Measurements from ENCODE around the gene MCCC1.
"Not testable (repeated sequence)": the region's sequence is repeated elsewhere in the genome, so short reads cannot be mapped to it uniquely, and the experiment has no call there.

MCCC1 gene

GRCh38 chr3:183069086-183069485 is 30.2 kb downstream of the MCCC1 start:
- no peaks in the 10 kb centered on the region for H3K27me3 ChIP-seq (replicated peaks in 2 of 5; ENCODE audit: control insufficient read depth in 4 of 5, insufficient read depth in 5 of 5, low read length in 4 of 5)
- no peak overlapping the region for H3K4me3 ChIP-seq (ENCODE audit: control insufficient read depth in 1 of 7, extremely low read depth in 1 of 7, insufficient read depth in 4 of 7, low read depth in 2 of 7, low read length in 6 of 7)
- POLR2A ChIA-PET: interaction anchor here (0.7 kb wide), 1 partner anchor 35 kb away, joined by 4 read pairs; no protein-coding TSS in a partner anchor
- peaks cover 13 to 68% (median 29%) of the 10 kb centered on the region in 4 experiments for H3K36me3 ChIP-seq (ENCODE audit: control insufficient read depth in 4 of 4, insufficient read depth in 4 of 4, low read length in 3 of 4)
- peaks cover 0 to 12% (median 2%) of the 10 kb centered on the region in 5 experiments for H3K9me3 ChIP-seq (ENCODE audit: control extremely low read depth in 1 of 5, control insufficient read depth in 4 of 5, insufficient read depth in 2 of 5, low read depth in 1 of 5, low read length in 4 of 5)
- CTCF ChIA-PET: interaction anchor here (0.7 to 1.0 kb wide), 2 partner anchors 16 to 119 kb away, joined by 3 to 5 read pairs; no protein-coding TSS in a partner anchor
- no peak overlapping the region for H3K27ac ChIP-seq (ENCODE audit: insufficient read depth in 1 of 2, low read depth in 1 of 2, low read length in 2 of 2, poor library complexity in 1 of 2, severe bottlenecking in 2 of 2)
- no CpG with 5 or more reads among the region's 1 CpG for WGBS (ENCODE audit: insufficient coverage)
- peaks cover 2 to 8% (median 5%) of the 10 kb centered on the region in 4 experiments for H3K4me1 ChIP-seq (ENCODE audit: control extremely low read depth in 1 of 4, control insufficient read depth in 4 of 4, insufficient read depth in 4 of 4, low read length in 3 of 4)
- DNase-seq: no peak

DNA sequence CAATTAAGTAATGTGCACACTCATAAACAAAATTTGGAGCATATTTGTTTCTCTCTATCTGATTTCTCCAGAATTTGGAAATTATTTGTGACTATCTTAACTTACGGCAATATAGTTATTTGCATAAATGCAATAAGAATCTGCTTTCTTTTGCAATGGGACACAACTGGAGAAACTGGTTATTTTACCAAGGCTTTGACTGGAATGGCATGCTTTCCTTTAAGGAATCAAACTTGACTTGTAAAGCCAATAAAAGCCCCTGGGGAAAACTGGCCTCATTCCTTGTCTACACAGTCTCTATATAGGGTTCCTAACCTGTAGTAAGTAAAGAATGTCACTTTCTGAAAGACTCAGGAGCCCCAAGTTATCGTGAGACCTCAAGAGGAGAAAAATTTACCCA is 32.4 kb downstream of the MCCC1 start:
- WGBS (ENCODE audit: insufficient coverage): 100% methylated on average over 1 of the region's 2 CpGs
- DNase-seq; CTCF ChIA-PET; H3K27ac ChIP-seq (ENCODE audit: insufficient read depth in 1 of 2, low read depth in 1 of 2, low read length in 2 of 2, poor library complexity in 1 of 2, severe bottlenecking in 2 of 2); H3K27me3 ChIP-seq (replicated peaks in 2 of 5; ENCODE audit: control insufficient read depth in 4 of 5, insufficient read depth in 5 of 5, low read length in 4 of 5); H3K4me1 ChIP-seq (ENCODE audit: control extremely low read depth in 1 of 4, control insufficient read depth in 4 of 4, insufficient read depth in 4 of 4, low read length in 3 of 4); H3K4me3 ChIP-seq (ENCODE audit: control insufficient read depth in 1 of 7, extremely low read depth in 1 of 7, insufficient read depth in 4 of 7, low read depth in 2 of 7, low read length in 6 of 7); POLR2A ChIA-PET: not testable (repeated sequence)
- H3K9me3 ChIP-seq (ENCODE audit: control extremely low read depth in 1 of 5, control insufficient read depth in 4 of 5, insufficient read depth in 2 of 5, low read depth in 1 of 5, low read length in 4 of 5): peaks cover 0 to 12% (median 2%) of the 10 kb centered on the region in 5 experiments
- peaks cover 13 to 74% (median 26%) of the 10 kb centered on the region in 4 experiments for H3K36me3 ChIP-seq (ENCODE audit: control insufficient read depth in 4 of 4, insufficient read depth in 4 of 4, low read length in 3 of 4)

GRCh38 chr3:183064475-183064874 is 34.8 kb downstream of the MCCC1 start:
- POLR2A ChIA-PET: no interaction called here
- CTCF ChIA-PET: no interaction called here
- Histone ChIP-seq H3K4me3 (ENCODE audit: control insufficient read depth in 1 of 7, extremely low read depth in 1 of 7, insufficient read depth in 4 of 7, low read depth in 2 of 7, low read length in 6 of 7) (no peak overlapping the region), H3K27ac (ENCODE audit: insufficient read depth in 1 of 2, low read depth in 1 of 2, low read length in 2 of 2, poor library complexity in 1 of 2, severe bottlenecking in 2 of 2) (no peak overlapping the region), H3K27me3 (replicated peaks in 2 of 5; ENCODE audit: control insufficient read depth in 4 of 5, insufficient read depth in 5 of 5, low read length in 4 of 5) (no peaks in the 10 kb centered on the region), H3K4me1 (ENCODE audit: control extremely low read depth in 1 of 4, control insufficient read depth in 4 of 4, insufficient read depth in 4 of 4, low read length in 3 of 4) (no peaks in the 10 kb centered on the region), H3K9me3 (ENCODE audit: control extremely low read depth in 1 of 5, control insufficient read depth in 4 of 5, insufficient read depth in 2 of 5, low read depth in 1 of 5, low read length in 4 of 5) (peaks cover 0 to 12% (median 2%) of the 10 kb centered on the region in 5 experiments), H3K36me3 (ENCODE audit: control insufficient read depth in 4 of 4, insufficient read depth in 4 of 4, low read length in 3 of 4) (peaks cover 6 to 59% (median 16%) of the 10 kb centered on the region in 4 experiments)
- WGBS (ENCODE audit: insufficient coverage): 95% methylated on average over 33 of the region's 36 CpGs
- DNase-seq: no peak

- ChIA-PET CTCF (interaction anchor here (1.0 kb wide), 1 partner anchor 71 kb away, joined by 3 read pairs; no protein-coding TSS in a partner anchor), POLR2A (no interaction called here)
- WGBS (ENCODE audit: insufficient coverage): 86% methylated on average over 5 of the region's 6 CpGs
Measured at GRCh38 chr3:183061391-183062172, 37.7 kb downstream of the MCCC1 start.

DNA sequence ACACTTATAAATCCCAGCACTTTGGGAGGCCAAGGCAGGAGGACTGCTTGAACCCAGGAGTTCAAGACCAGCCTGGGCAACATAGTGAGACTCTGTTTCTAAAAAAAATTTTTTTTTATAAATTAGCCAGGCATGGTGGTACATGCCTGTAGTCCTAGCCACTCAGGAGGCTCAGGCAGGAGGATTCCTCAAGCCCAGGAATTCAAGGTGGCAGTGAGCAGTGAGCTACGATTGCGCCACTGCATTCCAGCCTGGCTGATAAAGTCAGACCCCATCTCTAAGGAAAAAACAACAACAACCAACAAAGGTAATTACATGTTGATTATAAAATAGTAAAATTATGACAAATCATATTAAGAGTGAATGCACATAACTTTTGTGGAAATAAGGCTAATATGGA is 40.9 kb downstream of the MCCC1 start:
- no peaks in the 10 kb centered on the region for H3K27me3 ChIP-seq (replicated peaks in 2 of 5; ENCODE audit: control insufficient read depth in 4 of 5, insufficient read depth in 5 of 5, low read length in 4 of 5)
- no peaks in the 10 kb centered on the region for H3K4me1 ChIP-seq (ENCODE audit: control extremely low read depth in 1 of 4, control insufficient read depth in 4 of 4, insufficient read depth in 4 of 4, low read length in 3 of 4)
- H3K4me3 ChIP-seq (ENCODE audit: control insufficient read depth in 1 of 7, extremely low read depth in 1 of 7, insufficient read depth in 4 of 7, low read depth in 2 of 7, low read length in 6 of 7): no peak overlapping the region
- CTCF ChIA-PET: interaction anchor here (1.4 kb wide), 1 partner anchor 8 kb away, joined by 3 read pairs; no protein-coding TSS in a partner anchor
- H3K36me3 ChIP-seq (ENCODE audit: control insufficient read depth in 4 of 4, insufficient read depth in 4 of 4, low read length in 3 of 4): peaks cover 5 to 35% (median 14%) of the 10 kb centered on the region in 4 experiments
- no peak overlapping the region for H3K27ac ChIP-seq (ENCODE audit: insufficient read depth in 1 of 2, low read depth in 1 of 2, low read length in 2 of 2, poor library complexity in 1 of 2, severe bottlenecking in 2 of 2)
- DNase-seq: no peak
- POLR2A ChIA-PET: interaction anchor here (0.7 kb wide), 1 partner anchor 37 kb away, joined by 3 read pairs; no protein-coding TSS in a partner anchor
- WGBS (ENCODE audit: insufficient coverage): no CpG with 5 or more reads among the region's 2 CpGs
- no peaks in the 10 kb centered on the region for H3K9me3 ChIP-seq (ENCODE audit: control extremely low read depth in 1 of 5, control insufficient read depth in 4 of 5, insufficient read depth in 2 of 5, low read depth in 1 of 5, low read length in 4 of 5)

More at GRCh38 chr3:183061391-183062172, 37.7 kb downstream of the MCCC1 start:
- no peak overlapping the region for H3K27ac ChIP-seq (ENCODE audit: insufficient read depth in 1 of 2, low read depth in 1 of 2, low read length in 2 of 2, poor library complexity in 1 of 2, severe bottlenecking in 2 of 2)
- H3K36me3 ChIP-seq (ENCODE audit: control insufficient read depth in 4 of 4, insufficient read depth in 4 of 4, low read length in 3 of 4): peaks cover 5 to 40% (median 10%) of the 10 kb centered on the region in 4 experiments
- no peaks in the 10 kb centered on the region for H3K4me1 ChIP-seq (ENCODE audit: control extremely low read depth in 1 of 4, control insufficient read depth in 4 of 4, insufficient read depth in 4 of 4, low read length in 3 of 4)
- no peak overlapping the region for H3K4me3 ChIP-seq (ENCODE audit: control insufficient read depth in 1 of 7, extremely low read depth in 1 of 7, insufficient read depth in 4 of 7, low read depth in 2 of 7, low read length in 6 of 7)
- DNase-seq: no peak
- H3K27me3 ChIP-seq (replicated peaks in 2 of 5; ENCODE audit: control insufficient read depth in 4 of 5, insufficient read depth in 5 of 5, low read length in 4 of 5): no peaks in the 10 kb centered on the region
- no peaks in the 10 kb centered on the region for H3K9me3 ChIP-seq (ENCODE audit: control extremely low read depth in 1 of 5, control insufficient read depth in 4 of 5, insufficient read depth in 2 of 5, low read depth in 1 of 5, low read length in 4 of 5)

- Histone ChIP-seq H3K9me3 (ENCODE audit: control extremely low read depth in 1 of 5, control insufficient read depth in 4 of 5, insufficient read depth in 2 of 5, low read depth in 1 of 5, low read length in 4 of 5) (peaks cover 0 to 11% (median 1%) of the 10 kb centered on the region in 5 experiments), H3K27me3 (replicated peaks in 2 of 5; ENCODE audit: control insufficient read depth in 4 of 5, insufficient read depth in 5 of 5, low read length in 4 of 5) (no peaks in the 10 kb centered on the region), H3K4me3 (ENCODE audit: control insufficient read depth in 1 of 7, extremely low read depth in 1 of 7, insufficient read depth in 4 of 7, low read depth in 2 of 7, low read length in 6 of 7) (no peak overlapping the region), H3K4me1 (ENCODE audit: control extremely low read depth in 1 of 4, control insufficient read depth in 4 of 4, insufficient read depth in 4 of 4, low read length in 3 of 4) (no peaks in the 10 kb centered on the region), H3K27ac (ENCODE audit: insufficient read depth in 1 of 2, low read depth in 1 of 2, low read length in 2 of 2, poor library complexity in 1 of 2, severe bottlenecking in 2 of 2) (no peak overlapping the region), H3K36me3 (ENCODE audit: control insufficient read depth in 4 of 4, insufficient read depth in 4 of 4, low read length in 3 of 4) (peaks cover 22 to 65% (median 34%) of the 10 kb centered on the region in 4 experiments)
- CTCF ChIA-PET: interaction anchor here (1.0 to 1.5 kb wide), 2 partner anchors 8 to 15 kb away, joined by 3 read pairs; no protein-coding TSS in a partner anchor
- peak in 1 of 3 donors; percentile 11 for DNase-seq
- POLR2A ChIA-PET: no interaction called here
Measured at GRCh38 chr3:183050706-183051105, 48.6 kb downstream of the MCCC1 start.

DNA sequence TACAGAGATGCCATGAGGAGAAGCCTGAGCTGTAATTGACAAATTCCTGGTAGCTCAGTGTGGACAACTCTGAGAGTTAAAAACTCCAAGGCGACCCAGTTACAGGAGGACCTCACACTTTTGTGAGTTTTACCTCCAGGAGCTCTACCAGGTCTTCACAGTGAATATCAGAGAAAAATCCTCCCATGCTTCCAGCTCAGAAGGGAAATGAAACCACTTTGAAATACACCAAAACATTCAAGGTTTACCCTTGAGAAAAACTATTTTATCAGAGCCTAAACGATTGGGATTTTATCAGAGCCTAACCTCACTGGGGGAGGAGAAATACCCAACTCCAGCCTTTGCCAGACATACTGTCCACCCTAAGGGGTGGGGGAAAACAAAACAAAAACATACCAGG is 52.4 kb downstream of the MCCC1 start:
- CTCF ChIA-PET: interaction anchor here (0.7 to 1.3 kb wide), 3 partner anchors 18 to 316 kb away, joined by 3 read pairs; no protein-coding TSS in a partner anchor
- WGBS (ENCODE audit: insufficient coverage): 100% methylated on average over 1 of the region's 2 CpGs

More for the DNA sequence above, 52.4 kb downstream of the MCCC1 start:
- Histone ChIP-seq H3K27me3 (replicated peaks in 2 of 5; ENCODE audit: control insufficient read depth in 4 of 5, insufficient read depth in 5 of 5, low read length in 4 of 5) (no peaks in the 10 kb centered on the region), H3K4me1 (ENCODE audit: control extremely low read depth in 1 of 4, control insufficient read depth in 4 of 4, insufficient read depth in 4 of 4, low read length in 3 of 4) (no peaks in the 10 kb centered on the region), H3K4me3 (ENCODE audit: control insufficient read depth in 1 of 7, extremely low read depth in 1 of 7, insufficient read depth in 4 of 7, low read depth in 2 of 7, low read length in 6 of 7) (no peak overlapping the region), H3K27ac (ENCODE audit: insufficient read depth in 1 of 2, low read depth in 1 of 2, low read length in 2 of 2, poor library complexity in 1 of 2, severe bottlenecking in 2 of 2) (no peak overlapping the region), H3K36me3 (ENCODE audit: control insufficient read depth in 4 of 4, insufficient read depth in 4 of 4, low read length in 3 of 4) (peaks cover 23 to 70% (median 46%) of the 10 kb centered on the region in 4 experiments), H3K9me3 (ENCODE audit: control extremely low read depth in 1 of 5, control insufficient read depth in 4 of 5, insufficient read depth in 2 of 5, low read depth in 1 of 5, low read length in 4 of 5) (peaks cover 0 to 11% (median 1%) of the 10 kb centered on the region in 5 experiments)
- DNase-seq: no peak
- POLR2A ChIA-PET: interaction anchor here (1.2 kb wide), 1 partner anchor 10 kb away, joined by 4 read pairs; no protein-coding TSS in a partner anchor
